SJCRH30 (cell line): Measurements from ENCODE around the gene IMP3. TPM values are rescaled to one million over a fixed set of nuclear protein-coding genes. Genes with fewer than 3 reads are reported as not detected.

ENCODE experiments used
- DNase-seq, 2 experiments: peaks; one replicate each; pipeline ENCODE4 v3.0.0-alpha.2; 2015 to 2020
- H3K27ac ChIP-seq: fragments of 250-450 bp; sonication (Bioruptor Pico); 2 replicates; pipeline ENCODE4 v1.5.1; 2020; ENCODE audit warnings: mild to moderate bottlenecking, moderate library complexity
- H3K27me3 ChIP-seq: fragments of 250-450 bp; sonication (Bioruptor Pico); 2 replicates; pipeline ENCODE4 v1.5.1; 2020; ENCODE audit warnings: mild to moderate bottlenecking, moderate library complexity
- H3K36me3 ChIP-seq: fragments of 250-450 bp; sonication (Bioruptor Pico); 2 replicates; pipeline ENCODE4 v1.5.1; 2020; ENCODE audit warnings: mild to moderate bottlenecking, moderate library complexity
- H3K4me1 ChIP-seq: fragments of 250-450 bp; sonication (Bioruptor Pico); 2 replicates; pipeline ENCODE4 v1.5.1; 2020; ENCODE audit warnings: mild to moderate bottlenecking, moderate library complexity
- H3K4me3 ChIP-seq: fragments of 250-450 bp; sonication (Bioruptor Pico); 2 replicates; pipeline ENCODE4 v1.5.1; 2020; ENCODE audit warnings: mild to moderate bottlenecking, moderate library complexity
- H3K9me3 ChIP-seq: fragments of 250-450 bp; sonication (Bioruptor Pico); replicated peaks from 2 replicates; pipeline ENCODE4 v1.5.1; 2020; ENCODE audit warnings: mild to moderate bottlenecking, moderate library complexity
- total RNA-seq: library from RNA; depleted of rRNA; stranded (reverse); fragments of >200 nt; shearing (Covaris generic); gene quantifications from 2 replicates; pipeline ENCODE4 v1.2.3, GENCODE V29; 2014

IMP3 gene
- total RNA-seq, 1 experiment from 2014 or later = 58.5 TPM

GRCh38 chr15:75677465-75678323 is 37.7 kb upstream of the IMP3 start:
- H3K27ac ChIP-seq = no peak overlapping the region
- H3K9me3 ChIP-seq = no peaks in the 10 kb centered on the region
- H3K27me3 ChIP-seq = no peaks in the 10 kb centered on the region
- no peaks in the 10 kb centered on the region for H3K36me3 ChIP-seq
- no peak overlapping the region for H3K4me3 ChIP-seq
- DNase-seq = no peak
- peaks cover 21% of the 10 kb centered on the region for H3K4me1 ChIP-seq

DNA sequence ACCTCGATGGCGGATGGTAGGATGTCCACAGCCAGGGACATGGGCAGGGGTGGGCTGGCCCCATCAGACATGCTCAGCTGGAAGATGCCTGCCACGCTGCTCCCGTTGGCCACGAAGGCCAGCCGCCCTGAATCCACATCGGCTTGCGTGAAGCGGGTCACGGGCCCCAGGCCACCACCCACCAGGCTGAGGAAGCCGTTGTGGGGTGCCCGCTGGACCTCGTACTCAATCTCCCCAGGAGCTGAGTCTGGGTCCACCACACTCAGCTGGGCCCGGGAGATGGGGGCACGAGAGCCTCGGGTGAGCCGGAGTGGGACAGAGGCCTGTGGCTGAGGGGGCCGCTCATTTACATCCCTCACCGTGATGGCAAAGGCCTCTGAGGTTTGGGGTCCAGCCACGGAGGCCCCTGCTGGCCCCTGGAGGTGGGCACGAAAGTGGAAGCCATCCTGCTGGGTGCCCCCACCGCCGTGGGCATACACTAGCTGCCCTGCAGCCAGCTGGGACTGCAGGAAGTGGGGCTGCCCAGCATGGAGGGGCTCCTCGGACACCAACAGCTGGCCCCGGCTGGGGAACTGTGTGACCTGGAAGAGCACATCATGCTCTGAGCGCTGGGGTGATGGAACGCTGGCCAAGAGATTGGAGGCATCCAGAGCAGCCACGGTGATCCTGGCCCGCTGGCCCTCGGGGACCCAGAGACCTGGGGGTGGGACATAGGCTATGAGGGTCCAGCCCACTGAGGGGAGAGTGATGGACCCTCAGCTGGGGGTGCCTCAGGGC is 36.9 kb upstream of the IMP3 start:
- Histone ChIP-seq H3K9me3 (no peaks in the 10 kb centered on the region), H3K27me3 (no peaks in the 10 kb centered on the region), H3K36me3 (no peaks in the 10 kb centered on the region), H3K4me3 (no peak overlapping the region), H3K27ac (no peak overlapping the region), H3K4me1 (peaks cover 26% of the 10 kb centered on the region)
- no peak for DNase-seq

- peaks cover 26% of the 10 kb centered on the region for H3K4me1 ChIP-seq
- H3K27ac ChIP-seq = no peak overlapping the region
- no peaks in the 10 kb centered on the region for H3K36me3 ChIP-seq
- no peaks in the 10 kb centered on the region for H3K9me3 ChIP-seq
- DNase-seq = no peak
- no peak overlapping the region for H3K4me3 ChIP-seq
- no peaks in the 10 kb centered on the region for H3K27me3 ChIP-seq
Observed at GRCh38 chr15:75675579-75676404, 35.8 kb upstream of the IMP3 start.

- no peak overlapping the region for H3K27ac ChIP-seq
- no peak for DNase-seq
- H3K27me3 ChIP-seq = no peaks in the 10 kb centered on the region
- H3K4me1 ChIP-seq = peaks cover 26% of the 10 kb centered on the region
- no peak overlapping the region for H3K4me3 ChIP-seq
- H3K9me3 ChIP-seq = no peaks in the 10 kb centered on the region
- no peaks in the 10 kb centered on the region for H3K36me3 ChIP-seq
Observed at GRCh38 chr15:75674366-75674765, 34.3 kb upstream of the IMP3 start.

DNA sequence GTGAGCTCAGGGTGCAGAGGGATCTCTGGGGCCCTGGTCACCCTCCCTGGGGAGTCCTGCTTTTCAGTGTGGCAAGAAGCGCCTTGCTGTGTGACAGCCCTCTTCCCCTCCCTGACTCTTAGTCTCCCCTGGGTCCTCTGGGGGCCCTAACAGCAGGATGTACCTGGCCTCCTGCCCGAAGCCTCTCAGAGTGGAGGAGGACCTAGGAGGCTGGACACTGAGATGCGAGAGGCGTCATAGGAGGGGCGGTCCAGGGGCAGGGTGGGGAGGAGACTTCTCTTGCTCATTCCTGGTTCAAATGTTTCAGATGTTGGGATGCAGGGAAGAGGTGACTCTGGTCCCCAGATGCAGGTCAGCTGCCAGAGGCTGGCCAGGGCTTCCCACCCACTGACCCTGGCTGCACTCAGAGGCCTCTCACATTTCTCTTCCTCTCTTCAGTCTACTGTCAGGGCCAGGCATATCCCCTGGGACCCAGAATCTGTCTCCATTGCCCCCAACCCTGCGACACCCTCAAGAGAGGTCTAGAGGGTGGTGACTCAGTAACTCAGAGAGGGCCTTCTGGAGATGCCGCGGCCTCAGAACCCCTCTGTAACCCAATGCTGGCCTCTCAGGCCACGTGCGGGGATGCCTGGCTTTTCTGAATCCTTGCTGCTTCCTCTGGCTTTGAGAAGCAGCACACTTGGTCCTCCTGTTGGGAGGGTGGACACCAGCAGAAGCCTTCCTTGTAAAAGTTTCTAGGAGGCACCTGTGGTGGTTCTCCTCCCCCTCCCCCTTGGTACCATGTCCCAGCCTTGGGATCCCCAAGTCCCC is 33.6 kb upstream of the IMP3 start:
- H3K4me1 ChIP-seq = peaks cover 26% of the 10 kb centered on the region
- H3K9me3 ChIP-seq = no peaks in the 10 kb centered on the region
- DNase-seq = peak; percentile 61 to 66
- H3K27ac ChIP-seq = peak overlapping the region; percentile 9; the same call in 1 of the 2 replicates
- H3K4me3 ChIP-seq = 0 out of 2 replicates have a peak overlapping the region, but pooled peaks have one; percentile 1
- H3K27me3 ChIP-seq = no peaks in the 10 kb centered on the region
- H3K36me3 ChIP-seq = no peaks in the 10 kb centered on the region

DNA sequence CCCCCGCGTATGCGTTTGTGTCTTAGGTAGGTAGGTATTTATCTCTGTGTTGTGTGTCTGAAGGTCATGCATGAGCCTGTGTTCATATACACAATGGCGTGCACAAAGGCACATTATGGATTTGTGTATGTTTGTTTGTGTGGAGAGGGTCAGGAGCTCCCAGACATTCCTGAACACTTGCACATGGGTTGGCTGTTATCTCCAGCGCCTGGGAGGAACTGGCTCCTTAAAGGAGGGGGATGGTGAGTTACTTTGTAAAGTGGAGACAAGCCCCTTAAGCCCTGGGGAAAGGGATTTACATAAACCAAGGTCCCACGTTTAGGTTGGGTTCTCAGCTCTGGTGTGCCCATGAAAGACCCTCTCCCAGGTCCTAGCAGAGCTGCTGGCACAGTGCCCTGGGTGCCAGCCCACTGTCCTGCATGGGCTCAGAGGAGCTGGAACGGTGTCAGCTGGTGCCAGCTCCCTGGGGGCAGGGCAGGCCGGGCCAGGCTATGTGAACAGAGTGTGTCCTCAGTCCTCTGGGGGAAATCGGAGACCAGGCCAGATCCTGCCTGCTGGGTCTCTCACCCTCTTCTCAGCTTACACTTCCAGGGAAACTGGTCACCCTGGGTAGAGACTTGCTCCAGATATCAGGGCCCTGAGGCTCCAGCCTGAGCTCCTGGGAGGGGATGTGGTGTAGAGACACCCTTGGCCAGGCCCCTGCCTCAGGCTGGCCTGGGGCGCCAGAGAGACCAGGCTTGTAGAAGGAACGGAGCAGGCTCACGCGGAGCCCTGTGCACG is 32.8 kb upstream of the IMP3 start:
- no peaks in the 10 kb centered on the region for H3K36me3 ChIP-seq
- H3K4me1 ChIP-seq = peaks cover 26% of the 10 kb centered on the region
- H3K4me3 ChIP-seq = 0 out of 2 replicates have a peak overlapping the region, but pooled peaks have one; percentile 1
- peak; percentile 63 to 74 for DNase-seq
- H3K9me3 ChIP-seq = no peaks in the 10 kb centered on the region
- no peaks in the 10 kb centered on the region for H3K27me3 ChIP-seq
- H3K27ac ChIP-seq = peak overlapping the region; percentile 9; the same call in 1 of the 2 replicates

DNA sequence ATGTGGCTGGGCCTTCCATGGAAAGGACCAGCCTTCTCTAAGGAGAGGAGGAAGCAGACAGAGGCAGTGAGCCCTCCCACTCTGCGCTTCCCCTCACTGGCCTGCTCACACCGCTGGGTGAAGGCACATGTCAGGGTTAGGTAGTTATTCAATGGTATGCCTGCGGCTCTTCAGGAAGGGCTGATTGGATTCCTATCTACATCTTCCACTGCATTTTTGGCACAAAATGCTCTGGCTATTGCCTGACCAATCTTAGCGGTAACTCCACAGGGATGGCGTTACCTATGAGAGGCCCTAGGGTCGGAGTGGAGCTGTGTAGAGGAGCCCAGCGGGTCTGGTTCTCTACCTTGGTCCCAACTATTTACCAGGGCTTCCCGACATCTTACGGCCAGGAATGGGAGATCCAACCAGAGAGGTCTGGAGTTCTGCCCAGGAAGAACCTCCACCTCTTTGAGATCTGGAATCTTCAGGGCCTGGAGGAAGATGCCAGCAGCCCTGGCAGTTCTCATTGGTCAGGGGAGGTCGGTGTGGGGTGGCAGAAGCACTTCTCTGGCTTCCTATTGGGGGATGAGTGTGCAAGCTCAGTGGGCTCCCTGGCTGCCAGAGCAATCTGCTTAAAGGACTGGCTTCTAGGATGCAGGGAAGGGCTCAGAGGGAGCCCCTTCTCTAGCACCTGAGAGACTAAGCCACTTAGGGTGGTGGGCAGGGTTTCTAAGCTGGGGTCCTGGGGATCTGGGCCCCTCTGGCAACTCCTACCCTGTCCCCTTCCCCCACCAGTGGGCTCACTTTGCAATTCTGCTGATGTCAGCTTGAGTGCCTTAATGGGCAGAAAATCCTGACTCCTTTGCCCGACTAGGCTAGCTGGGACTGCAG is 31.9 kb upstream of the IMP3 start:
- Histone ChIP-seq H3K27ac (no peak overlapping the region), H3K4me1 (peaks cover 35% of the 10 kb centered on the region), H3K36me3 (no peaks in the 10 kb centered on the region), H3K9me3 (no peaks in the 10 kb centered on the region), H3K4me3 (no peak overlapping the region), H3K27me3 (no peaks in the 10 kb centered on the region)
- DNase-seq = no peak

DNA sequence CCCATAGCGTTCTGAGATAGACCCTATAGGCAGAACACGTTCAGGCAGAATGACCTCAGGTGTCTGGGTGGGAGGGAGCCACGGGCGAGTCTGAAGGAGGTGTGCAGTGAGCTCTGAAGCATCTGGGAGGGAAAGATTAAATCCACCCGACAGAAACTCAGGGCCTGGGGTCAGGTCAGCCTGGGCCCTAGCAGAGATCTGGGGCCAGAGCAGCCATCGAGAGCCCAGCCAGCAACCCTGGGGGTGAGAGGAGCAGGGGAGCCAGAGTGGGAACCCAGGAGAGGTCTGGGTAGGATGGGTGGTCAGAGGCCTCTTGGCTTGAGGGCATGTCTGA is 29.8 kb upstream of the IMP3 start:
- no peak for DNase-seq
- Histone ChIP-seq H3K9me3 (no peaks in the 10 kb centered on the region), H3K4me1 (peaks cover 44% of the 10 kb centered on the region), H3K36me3 (no peaks in the 10 kb centered on the region), H3K27ac (no peak overlapping the region), H3K27me3 (no peaks in the 10 kb centered on the region), H3K4me3 (no peak overlapping the region)

DNA sequence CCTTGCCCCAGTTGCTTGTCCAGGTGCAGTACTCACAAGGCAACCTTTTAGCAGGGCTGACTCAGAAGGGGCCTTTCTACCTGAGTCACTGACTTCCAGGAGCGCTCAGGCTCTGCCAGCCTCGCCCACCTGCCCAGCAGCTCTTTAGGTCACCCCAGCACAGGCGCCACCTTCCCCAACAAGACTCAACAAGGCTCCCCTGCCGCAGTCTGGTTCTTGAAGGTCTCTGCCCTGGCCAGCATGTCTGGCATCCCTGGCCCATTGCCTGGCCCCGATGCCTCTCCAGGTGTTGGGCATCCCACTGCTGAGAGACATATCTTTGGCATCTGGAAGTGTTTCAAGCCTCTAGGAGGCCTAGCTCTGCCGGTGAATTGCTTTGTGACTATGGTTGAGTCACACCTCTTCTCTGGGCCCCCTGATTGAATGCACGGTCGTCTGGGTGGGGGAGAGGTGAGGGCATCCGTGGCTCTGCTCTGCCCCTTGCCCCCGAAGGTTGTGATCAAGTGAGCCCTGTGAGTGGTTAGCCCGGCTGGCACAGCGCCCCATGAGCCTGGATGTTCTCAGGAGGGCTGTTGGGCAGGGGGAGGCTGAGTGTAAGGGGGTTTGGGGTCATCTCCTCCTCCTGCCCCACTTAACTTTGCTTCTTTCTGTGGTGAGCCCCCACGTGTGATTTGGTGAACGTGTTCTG is 29.3 kb upstream of the IMP3 start:
- no peak overlapping the region for H3K27ac ChIP-seq
- no peak for DNase-seq
- H3K9me3 ChIP-seq = no peaks in the 10 kb centered on the region
- H3K4me3 ChIP-seq = no peak overlapping the region
- H3K4me1 ChIP-seq = peaks cover 39% of the 10 kb centered on the region
- H3K36me3 ChIP-seq = no peaks in the 10 kb centered on the region
- H3K27me3 ChIP-seq = no peaks in the 10 kb centered on the region

DNA sequence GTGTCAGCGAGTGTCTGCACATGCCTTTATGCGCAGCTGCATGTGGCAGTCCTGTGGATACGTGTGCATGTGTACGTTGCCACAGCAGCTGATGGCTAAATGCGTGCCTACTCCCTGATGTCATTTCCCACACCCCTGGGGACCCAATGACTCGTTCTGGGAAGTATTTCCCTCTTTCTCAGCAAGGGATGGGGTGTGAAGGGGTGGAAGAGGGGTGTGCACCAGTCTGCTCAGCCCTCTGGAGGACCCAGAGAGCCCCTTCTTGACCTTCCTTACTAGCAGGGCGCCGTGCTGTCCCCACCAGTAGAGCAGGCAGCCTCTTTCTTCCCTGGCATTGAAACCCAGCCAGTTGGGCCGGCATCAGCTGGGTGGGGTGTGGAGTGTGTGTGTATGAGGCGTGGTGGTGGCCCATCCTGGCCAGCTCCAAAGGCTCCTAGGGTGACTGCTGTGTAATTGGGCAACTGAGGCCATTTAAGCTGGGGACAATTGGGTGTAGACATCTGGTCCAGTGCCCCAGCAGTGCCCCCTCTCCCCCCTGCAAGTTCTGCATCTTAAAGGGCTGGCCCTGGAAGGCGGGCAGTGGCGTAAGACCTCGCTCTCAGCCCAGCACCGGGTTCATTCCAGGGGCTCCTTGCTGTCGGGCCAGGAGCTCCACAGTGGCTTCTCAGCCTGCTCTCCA is 26.9 kb upstream of the IMP3 start:
- no peaks in the 10 kb centered on the region for H3K36me3 ChIP-seq
- no peak overlapping the region for H3K4me3 ChIP-seq
- H3K4me1 ChIP-seq = peaks cover 18% of the 10 kb centered on the region
- DNase-seq = peak; percentile 89 to 92
- no peaks in the 10 kb centered on the region for H3K9me3 ChIP-seq
- H3K27me3 ChIP-seq = no peaks in the 10 kb centered on the region
- H3K27ac ChIP-seq = peak overlapping the region; percentile 72

- Histone ChIP-seq H3K9me3 (no peaks in the 10 kb centered on the region), H3K27me3 (no peaks in the 10 kb centered on the region), H3K4me3 (no peak overlapping the region), H3K27ac (no peak overlapping the region), H3K4me1 (peaks cover 20% of the 10 kb centered on the region), H3K36me3 (no peaks in the 10 kb centered on the region)
- DNase-seq = no peak
Observed at GRCh38 chr15:75663931-75664421, 24.0 kb upstream of the IMP3 start.
